MM.1S (cell line): Measurements from ENCODE around the gene SLC12A6.

ENCODE experiments used
- EZH2 ChIP-seq: fragments of 300-600 bp; sonication (generic); optimal IDR thresholded peaks from 2 replicates; pipeline ENCODE3; 2017; ENCODE audit warnings: low read depth, mild to moderate bottlenecking, antibody characterized with exemption, low read length, mixed read lengths
- TF ChIP-seq, protein P1 (sequence below): fragments of 300-600 bp; sonication (generic); IDR thresholded peaks from 2 replicates; pipeline ENCODE4 v1.5.1; 2016; ENCODE audit warnings: antibody characterized with exemption, low read length, mixed read lengths

DNA sequence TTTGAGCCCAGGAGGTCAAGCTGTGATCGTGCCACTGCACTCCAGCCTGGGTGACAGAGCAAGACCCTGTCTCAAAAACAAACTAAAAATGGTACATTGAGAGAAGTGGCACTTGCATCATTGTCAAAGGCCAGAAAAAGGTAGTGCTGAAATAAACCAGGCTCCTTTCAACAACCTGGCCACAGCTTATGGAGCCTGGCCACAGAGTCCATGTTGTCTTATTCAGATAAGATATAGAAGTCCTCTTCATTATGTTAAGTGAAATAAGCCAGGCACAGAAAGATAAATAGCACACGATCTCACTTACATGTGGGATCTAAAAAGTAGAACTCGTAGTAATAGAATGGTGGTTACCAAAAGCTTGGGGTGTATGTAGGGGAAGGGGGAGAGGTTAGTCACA lies 78.0 kb downstream of the SLC12A6 start:
- TF ChIP-seq, protein P1, sequence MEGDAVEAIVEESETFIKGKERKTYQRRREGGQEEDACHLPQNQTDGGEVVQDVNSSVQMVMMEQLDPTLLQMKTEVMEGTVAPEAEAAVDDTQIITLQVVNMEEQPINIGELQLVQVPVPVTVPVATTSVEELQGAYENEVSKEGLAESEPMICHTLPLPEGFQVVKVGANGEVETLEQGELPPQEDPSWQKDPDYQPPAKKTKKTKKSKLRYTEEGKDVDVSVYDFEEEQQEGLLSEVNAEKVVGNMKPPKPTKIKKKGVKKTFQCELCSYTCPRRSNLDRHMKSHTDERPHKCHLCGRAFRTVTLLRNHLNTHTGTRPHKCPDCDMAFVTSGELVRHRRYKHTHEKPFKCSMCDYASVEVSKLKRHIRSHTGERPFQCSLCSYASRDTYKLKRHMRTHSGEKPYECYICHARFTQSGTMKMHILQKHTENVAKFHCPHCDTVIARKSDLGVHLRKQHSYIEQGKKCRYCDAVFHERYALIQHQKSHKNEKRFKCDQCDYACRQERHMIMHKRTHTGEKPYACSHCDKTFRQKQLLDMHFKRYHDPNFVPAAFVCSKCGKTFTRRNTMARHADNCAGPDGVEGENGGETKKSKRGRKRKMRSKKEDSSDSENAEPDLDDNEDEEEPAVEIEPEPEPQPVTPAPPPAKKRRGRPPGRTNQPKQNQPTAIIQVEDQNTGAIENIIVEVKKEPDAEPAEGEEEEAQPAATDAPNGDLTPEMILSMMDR, result no peak
- TF ChIP-seq EZH2, result no peak
